SIG-M5 treated with dmso at 0.1 percent for 504 hours (cell line): ENCODE results near the gene APLP2.

ENCODE experiments used
- DNase-seq: peaks from one replicate; lab custom pipeline; 2025; ENCODE audit not compliant: unreplicated experiment; lab: John Stamatoyannopoulos, UW

The APLP2 gene

DNA sequence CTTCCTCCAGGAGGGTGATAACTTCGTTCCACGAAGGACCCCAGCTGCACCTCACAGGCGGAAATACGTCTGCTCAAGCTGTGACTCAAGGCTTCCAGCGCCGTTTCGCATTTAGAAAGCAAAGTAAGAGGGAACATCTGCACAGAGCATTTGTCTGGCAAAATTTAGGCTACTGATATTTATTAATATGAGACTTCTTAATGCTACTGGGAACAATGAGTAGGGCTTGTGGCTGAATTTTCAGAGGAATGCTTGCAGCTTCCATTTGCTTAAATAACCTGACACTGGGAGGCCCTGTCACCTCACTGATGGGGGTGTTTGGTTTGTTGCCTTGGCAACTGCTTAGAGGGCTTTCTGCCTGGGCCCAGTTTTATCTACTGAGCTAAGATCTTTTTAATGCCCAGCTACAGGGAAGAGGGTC, 75.2 kb downstream of the APLP2 start:
- DNase-seq, result no peak

DNA sequence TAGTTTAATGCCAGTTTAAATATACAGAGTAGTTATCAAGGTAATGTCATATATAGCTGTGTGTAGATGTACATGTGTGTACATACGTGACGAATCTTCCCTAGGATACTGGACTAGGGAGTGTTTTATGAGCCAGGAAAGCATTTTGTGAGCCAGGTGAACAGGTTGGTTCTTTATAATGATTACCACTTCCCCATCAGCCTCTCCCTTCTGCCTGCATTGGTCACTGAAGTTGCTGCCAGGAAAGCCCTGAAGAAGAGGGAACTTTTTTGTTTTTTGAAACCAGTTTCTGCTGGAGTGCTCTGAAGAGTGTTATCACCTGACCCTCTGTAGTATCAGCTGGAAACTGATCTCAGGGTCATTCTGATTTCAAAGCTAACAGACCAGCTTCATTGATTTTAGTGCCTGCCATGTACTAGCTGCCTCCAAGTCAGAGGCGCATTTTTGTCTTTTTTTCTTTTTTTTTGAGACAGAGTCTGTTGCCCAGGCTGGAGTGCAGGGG, 75.7 kb downstream of the APLP2 start:
- no peak for DNase-seq

DNA sequence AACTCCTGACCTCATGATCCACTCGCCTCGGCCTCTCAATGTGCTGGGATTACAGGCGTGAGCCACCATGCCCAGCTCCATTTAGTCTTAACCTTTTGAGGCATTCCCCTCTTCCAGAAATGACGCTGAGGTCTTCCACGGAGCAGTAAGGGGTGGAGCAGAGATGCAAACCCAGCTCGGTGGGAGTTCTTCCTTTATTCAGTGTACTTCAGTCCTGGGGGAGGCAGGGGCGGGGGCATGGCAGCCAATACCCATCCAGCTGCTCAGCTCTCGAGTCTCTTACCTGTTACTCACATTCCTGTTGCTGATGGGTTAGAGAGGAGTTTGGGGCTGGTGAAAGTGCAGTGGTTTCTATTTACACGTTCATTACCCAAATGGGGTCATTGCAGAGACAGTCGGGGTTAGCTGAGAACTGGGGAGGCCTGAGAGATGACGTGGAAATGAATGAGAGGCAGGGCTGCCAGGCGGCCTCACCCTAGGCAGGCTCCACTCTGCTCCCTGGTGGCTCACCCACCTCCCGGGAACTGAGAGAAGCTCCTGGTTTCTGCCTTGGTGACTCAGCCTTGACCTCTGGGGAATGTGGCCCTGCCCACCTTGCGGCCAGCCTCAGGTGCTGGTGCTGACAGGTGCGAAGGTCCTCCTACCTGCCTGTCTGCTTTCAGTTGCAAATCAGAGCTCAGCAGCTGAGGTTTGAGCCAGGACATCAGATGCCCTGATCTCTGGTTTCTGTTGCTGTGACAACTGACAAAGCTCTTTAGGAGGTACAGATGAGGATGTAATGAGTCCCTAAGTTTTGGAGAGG, 76.5 kb downstream of the APLP2 start:
- peak; percentile 58 for DNase-seq

DNA sequence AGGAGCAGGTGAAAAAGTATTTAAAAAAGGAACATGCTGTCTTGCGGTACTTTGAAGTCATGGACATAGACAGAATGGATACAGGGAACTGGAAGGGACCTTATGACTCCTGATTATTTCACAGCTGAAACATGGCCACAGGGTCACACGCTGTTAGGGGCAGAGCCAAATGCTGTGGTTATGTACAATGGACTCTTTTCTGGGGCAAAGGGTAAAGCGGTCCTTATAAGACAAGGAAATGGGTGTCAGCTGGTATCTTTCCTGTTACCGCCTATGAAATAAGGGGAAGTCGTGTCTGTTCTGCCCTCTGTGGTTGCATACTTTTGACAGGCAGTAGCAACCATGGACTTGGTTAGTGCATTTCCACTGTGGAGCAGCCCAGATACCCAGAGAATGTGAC, 77.1 kb downstream of the APLP2 start:
- peak; percentile 92 for DNase-seq

DNA sequence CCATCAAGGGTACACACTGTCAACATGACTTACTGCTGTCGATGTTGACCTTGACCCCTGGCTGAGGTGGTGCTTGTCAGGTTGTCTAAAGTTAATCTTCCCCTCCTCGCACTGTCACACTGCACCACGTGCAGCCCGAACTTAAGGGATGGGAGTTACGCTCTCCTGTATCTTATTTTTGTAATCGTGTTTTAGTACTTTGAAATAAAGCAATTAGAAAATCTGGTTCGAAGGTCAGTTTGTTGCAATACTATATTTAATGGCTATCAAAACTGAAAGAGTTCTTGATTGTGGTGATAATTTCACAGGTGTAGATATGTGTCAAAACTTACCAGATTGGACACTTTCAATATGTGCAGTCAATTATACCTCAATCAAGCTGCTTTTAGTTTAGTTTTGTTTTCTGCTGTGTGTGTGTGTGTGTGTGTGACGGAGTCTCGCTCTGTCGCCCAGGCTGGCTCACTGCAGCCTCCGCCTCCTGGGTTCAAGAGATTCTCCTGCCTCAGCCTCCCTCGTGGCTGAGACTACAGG, 79.2 kb downstream of the APLP2 start:
- no peak for DNase-seq

DNA sequence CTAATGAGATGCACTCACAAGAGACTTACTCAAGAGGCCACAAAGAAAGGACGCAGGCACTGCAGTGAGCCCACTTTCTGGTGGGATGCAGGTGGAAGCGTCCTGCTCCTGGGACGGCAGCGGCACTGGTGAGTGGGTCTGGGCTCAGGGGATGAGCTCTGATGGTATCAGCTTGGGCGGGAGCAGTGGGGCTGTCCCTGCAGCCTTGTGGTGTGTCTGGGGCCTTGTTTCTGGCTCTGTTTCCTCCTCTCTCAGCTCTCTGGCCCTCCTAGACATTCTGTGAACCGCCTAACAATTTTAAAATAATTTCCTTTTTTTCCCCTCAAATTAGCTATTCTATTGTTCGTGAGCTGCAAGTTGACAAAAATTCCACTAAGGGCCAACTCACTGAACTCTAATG, 81.1 kb downstream of the APLP2 start:
- no peak for DNase-seq

DNA sequence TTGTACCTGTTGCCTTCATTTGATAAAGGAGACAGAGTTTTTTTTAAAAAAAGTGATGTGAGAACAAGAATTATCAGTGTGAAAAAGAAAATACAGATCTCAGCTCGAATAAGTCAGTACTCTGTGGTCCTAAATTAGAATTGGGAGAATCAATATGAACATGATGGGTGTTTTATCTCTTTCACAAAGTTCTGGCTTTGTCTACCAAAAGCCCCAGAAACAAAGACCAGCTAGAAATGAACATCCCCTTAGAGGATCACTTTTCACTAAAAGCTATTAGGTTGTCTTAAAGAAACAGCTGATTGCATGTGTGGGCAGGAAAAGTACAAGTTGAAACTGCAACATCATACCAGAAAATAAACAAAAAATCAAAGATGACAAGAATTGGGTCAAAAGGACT, 81.5 kb downstream of the APLP2 start:
- DNase-seq, result no peak

DNA sequence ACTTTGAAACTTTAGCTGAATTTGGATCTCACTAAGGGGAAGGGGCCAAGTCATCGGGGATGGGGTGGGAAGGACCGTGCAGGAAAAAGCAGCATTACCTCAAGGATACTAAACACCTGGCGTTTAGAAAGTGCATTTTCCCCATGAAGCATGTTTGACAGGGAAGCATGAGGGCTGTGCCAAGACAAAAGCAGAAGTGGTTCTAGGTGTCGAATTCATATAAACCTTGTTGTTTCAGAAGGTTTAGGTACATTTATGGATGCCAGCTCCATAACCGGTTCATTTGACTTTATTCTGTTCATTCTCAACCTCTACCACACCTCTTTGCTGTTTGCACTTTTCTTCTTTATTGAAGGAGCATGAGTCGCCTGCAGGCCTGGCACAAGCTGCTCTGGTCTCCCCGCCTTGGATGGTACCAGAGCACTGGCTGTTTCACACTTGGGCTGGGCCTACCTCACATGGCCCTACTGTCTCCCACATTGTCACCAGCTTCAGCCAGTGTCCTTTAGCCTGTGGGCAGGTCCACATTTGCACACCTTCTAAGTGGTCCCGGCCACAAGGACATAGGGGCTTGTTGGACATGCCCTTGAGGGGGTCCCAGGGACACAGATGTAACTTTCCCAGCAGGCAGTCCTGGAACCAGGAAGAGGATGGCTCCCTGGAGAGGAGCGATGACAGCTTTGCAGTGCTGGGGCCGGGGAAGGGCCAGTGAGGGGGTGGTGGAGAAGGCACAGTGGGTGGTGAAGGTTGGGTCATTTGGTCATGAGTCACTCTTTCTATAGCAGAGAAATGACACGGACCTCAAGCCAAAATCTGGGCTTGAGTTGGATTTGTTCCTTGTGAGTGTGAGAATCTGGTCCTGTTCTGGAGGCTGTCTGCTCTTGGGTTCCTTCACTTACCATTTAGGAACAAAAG, 86.7 kb downstream of the APLP2 start:
- DNase-seq, result no peak

DNA sequence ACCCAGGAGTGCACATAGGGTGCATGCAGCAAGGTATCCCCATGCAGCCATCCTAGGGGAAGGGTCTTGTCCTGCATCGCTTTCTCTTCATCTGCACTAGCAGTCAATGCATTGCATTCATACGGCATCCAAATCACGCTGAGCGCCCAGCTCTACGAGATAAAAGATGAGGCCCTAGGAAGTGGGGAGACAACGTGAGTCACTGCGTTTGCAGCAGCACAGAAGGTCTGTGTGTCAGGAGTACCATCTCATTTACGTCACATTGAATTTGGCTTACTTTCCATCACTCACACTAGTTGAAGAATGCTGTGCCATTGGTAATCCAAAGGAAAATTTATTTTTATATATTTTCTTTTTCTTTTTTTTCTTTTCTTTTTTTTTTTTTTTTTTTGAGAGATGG, 87.4 kb downstream of the APLP2 start:
- DNase-seq, result no peak

DNA sequence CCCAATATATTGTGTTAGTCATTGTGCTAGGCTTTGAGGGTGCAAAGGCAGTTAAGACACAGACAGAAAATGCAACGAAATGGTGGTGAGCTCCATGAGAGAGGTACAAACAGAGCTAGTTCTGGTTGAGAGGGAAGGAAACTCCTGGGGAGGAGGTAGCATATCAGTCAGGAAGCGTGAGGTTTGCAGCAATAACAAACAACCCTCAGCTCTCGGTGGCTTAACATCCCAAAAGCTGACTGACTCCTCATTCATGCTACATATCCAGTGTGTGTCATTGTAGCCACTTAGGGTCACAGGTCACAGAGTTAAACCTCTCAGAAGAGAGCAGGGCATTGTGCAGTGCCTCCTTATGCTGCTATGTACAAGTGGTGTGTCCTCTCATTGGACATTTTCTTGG, 88.1 kb downstream of the APLP2 start:
- no peak for DNase-seq

DNA sequence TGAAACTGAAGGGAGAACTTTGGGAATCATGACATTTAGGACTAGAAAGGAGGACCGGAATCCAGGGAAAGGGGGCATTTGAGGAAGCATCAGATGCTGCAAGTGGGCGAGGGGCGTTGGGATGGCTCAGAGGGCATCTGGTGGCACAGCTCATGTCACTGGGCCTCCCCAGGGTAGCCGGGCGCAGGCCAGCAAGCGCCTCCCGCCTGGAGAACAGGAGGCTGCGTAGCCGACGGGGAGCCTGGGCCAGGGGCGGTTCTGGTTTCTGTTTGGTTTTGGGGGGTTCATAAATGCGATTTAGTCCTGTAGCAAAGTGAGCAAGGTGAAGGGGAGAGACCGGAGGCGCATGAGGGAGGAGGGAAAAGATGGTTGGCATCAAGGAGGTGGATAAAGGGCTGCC, 89.4 kb downstream of the APLP2 start:
- DNase-seq, result no peak

DNA sequence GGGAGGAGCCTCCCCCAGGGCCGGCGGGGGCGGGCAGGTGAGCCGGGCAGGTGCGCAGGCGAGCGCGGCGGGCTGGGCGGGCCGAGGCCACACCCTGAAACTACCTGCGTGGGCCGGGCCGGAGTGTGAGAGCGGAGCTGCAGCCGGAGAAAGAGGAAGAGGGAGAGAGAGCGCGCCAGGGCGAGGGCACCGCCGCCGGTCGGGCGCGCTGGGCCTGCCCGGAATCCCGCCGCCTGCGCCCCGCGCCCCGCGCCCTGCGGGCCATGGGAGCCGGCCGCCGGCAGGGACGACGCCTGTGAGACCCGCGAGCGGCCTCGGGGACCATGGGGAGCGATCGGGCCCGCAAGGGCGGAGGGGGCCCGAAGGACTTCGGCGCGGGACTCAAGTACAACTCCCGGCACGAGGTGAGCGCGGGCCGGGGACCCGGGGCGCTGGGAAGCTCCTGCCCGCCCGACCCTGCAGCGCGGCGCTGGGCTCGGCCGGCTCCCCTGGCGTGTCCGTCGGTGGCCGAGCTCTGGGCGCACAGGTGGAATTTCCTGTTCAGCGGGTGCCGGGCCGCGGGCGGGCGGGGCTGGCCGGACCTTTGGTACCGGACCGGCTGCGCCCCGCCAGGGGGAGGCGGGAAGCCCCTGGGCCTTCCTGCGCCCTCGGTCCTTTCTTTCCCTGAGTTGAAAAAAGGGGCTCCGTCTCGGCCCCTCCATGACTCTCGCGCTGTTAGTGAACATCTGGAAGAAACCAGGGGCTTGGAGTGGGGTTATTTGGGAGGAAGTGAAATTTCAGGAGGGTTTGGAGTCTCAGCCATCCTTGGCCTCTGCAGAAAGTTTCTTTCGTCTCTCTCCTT, 90.2 kb downstream of the APLP2 start, which contains the start of gene ST14:
Gene ST14 (plus strand): TSS at position 126 of the 841 bp plus-strand sequence. CDS start 198 bp downstream, at position 324.
- DNase-seq, result peak; percentile 69

DNA sequence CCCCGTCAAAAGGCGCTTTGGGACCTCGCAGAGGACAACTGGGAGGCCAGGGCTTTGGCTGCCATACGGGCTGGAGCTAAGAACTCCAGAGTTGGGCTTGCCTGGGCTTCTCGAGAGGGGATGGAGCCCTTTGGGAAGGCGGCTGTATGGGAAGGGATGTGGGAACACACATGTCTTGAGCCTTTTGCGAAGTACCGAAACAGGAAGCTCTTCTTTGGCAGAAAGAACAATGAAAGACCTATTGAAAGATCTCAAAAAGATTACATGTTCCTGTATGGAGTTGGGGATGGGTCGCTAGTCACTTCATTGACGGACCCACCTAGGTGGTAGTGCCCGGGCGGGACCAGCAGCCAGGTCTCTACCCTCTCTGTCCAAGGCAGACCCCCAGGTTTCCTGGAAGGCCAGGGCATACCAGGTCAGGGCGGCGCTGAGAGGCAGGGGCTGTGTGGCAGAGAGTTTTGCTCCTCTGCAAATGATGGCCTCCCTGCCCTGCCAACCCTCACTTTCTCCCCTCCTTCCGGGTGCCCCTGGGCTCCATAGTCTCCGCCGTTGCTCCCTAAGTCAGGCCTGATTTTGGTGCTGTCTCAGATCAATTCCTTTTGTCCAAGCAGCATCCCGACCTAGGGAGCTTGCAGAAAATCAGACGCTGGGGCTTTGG, 90.9 kb downstream of the APLP2 start:
- DNase-seq, result peak; percentile 62

DNA sequence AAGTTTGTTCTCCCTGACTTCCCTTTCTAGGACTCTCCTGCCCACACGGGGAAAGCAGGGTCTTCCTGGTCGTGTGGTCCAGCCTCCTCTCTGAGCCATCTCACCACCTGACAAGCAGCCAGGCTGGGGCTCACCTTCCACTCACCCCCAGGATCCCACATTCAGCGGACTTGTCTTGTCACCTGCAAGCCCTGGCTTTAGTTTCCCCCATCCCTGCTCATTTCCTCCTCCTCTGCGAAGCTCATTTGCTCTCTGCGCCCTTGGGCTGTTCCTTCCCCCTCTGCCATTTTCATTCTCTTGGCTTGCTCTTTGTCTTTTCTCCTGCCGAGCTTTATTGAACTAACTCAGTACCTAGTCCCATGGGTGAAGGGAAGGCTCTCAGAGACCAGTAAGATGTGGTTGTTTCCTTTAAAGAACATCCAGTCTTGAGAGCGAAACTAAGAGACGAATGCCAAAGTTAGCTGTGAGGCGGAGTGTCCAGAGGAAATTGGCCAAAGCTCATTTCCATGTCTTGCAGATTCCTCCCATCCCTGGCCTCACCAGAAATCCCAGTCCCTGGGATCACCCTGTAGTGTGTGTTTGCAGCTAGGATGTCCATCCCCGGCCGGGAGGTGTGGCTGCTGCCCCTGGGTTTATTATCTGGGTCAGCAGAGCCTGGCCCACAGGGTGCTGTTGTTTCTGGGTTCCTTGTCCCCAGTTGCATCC, 91.9 kb downstream of the APLP2 start:
- no peak for DNase-seq

DNA sequence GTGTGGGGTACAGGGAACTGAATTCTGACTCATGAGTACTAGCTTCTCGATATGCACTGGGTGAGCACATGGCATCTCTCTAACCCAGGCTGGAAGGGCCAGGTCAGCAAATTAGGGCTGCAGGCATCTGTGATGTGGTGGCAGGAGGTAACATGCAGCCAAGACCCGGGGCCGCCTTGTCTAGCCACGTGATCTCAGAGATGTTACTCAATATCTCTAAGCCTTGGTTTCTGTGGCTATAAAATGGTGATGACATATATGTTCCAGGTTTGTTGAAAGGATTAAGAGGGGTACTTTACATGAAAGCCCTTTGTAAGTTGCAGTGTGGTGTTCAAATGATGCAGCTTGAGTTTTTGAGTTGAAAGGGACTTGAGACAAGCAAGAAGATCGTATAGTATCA, 93.0 kb downstream of the APLP2 start:
- peak; percentile 86 for DNase-seq

DNA sequence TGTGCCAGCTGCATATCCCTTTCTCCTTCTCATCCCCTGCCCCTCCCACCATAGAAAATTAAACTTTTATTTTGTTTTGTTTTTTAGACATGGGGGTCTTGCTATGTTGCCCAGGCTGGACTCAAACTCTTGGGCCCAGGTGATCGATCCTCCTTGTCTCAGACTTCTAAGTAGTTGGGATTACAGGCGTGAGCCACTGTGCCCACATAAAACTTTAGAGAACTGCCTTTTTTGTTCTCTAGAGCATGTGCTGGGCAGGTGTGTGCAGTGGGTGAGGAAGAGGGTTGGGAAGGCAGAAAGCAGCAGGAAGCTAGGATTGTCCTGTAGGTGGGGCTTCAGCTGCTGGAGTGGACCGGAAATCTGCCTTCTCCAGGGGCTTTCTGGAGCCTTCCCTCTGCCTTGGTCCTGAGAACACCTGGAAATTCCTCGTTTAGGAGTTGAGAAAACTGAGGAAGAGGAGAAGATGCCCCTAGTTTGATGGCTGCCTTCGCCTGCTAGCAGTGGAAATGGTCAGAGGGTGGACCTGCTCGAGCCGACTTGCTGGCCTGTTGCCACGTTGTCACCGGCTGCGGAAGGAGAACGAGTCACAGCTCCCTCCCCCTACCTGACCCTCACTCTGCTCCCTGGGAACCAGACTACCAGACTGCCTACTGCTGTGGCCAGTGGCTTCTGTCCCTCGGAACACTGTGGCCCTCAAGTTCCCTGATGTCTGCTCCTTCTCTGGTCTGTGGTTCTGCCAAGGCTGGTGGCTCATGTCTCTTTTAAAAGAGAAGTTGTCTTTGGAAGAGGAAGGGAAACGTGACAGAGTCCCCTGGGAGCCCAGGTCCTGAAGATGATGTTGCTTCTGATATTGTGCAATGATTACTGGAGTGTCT, 93.9 kb downstream of the APLP2 start:
- DNase-seq, result peak; percentile 53

DNA sequence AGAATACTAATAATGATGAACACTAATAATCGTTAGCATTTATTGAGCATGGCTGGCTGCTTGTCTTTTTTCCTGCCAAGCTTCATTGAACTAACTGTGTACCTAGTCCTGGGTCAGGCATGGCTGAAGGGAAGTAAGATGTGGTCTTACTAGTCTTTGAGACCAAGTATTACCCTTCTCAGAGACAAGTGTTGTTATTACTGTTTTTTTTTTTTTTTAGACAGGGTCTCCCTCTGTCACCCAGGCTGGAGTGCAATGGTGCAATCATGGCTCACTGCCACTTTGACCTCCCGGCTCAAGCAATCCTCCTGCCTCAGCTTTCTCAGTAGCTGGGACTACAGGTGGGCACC, 94.5 kb downstream of the APLP2 start:
- DNase-seq, result no peak

DNA sequence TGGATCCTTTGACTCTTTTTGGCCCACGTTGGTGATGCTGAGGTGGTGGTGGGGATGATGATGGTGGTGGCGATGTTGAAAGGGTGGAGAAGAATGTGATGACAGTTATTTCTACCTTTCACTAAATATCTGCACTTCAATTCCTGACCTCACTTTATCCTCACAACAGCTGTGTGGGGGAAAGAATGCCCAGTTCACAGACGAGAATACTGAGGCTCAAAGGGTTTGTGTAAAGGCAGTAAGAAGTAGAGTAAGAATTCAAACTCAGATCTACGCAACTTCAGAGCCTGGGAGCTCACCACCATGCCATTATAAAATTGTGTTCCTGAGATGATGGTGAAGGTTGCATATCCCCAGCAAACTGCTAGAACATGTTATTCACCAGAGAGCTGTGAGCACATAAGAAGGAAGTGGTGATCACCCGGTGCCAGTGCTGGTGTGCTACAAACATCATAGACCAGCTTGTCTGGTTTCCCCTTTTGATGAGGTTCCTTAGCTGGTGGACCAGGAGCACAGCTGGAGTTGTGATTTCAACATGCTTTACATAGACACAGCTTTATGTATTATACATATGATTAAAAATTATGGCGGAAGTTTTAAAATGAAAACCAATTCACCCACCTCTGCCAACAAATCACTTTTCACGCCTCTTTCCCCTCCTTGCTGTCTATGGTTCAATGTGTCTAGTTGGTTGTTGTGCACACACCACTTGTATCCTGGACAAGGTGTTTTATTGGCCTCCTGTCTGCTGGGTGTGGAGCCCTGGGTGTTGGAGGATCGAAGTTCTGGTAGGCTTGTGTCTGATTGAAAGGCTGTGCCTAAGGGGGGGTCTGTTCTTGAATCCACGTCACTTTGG, 96.1 kb downstream of the APLP2 start:
- DNase-seq, result peak; percentile 67
